Thyroid gland (tissue), 4 donors: ENCODE data around the gene OSBPL3.

Source experiments
- CTCF ChIP-seq, 6 experiments: fragments of 200-600 bp in 3 of 6; fragments of 450-650 bp in 3 of 6; sonication (generic) in 3 of 6; IDR thresholded peaks; one replicate each; pipeline ENCODE4 v1.5.1; 2016 to 2019; ENCODE audit warnings: antibody characterized with exemption in 6 of 6, mild to moderate bottlenecking in 2 of 6, inconsistent platforms in 1 of 6, moderate library complexity in 1 of 6
- POLR2A ChIP-seq, 2 donors: fragments of 450-650 bp; IDR thresholded peaks; one replicate each; pipeline ENCODE4 v1.6.1; 2017; ENCODE audit warnings: antibody characterized with exemption in 2 of 2, mild to moderate bottlenecking in 2 of 2, moderate library complexity in 1 of 2

- TF ChIP-seq CTCF (IDR thresholded peaks at IDR 0.05) (peak in 1 of 6 experiments; percentile 10), POLR2A (IDR thresholded peaks at IDR 0.05) (no peak)
These were observed 137.3 kb downstream of the OSBPL3 start for GRCh38 chr7:24842449-24843241.
